GM21619 (cell line): ENCODE results near the gene MSRB1.
"Not testable (repeated sequence)": the region's sequence is repeated elsewhere in the genome, so short reads cannot be mapped to it uniquely, and the experiment has no call there.

Source experiments
- ATAC-seq: cut with Tn5 transposase; IDR thresholded peaks from one replicate; pipeline ENCODE4 v1.9.1; 2021; ENCODE audit not compliant: unreplicated experiment

Gene MSRB1

GRCh38 chr16:1962161-1963153 lies 19.5 kb upstream of the MSRB1 start:
- ATAC-seq = not testable (repeated sequence)

GRCh38 chr16:1961651-1962067 lies 18.7 kb upstream of the MSRB1 start:
- ATAC-seq = no peak

GRCh38 chr16:1960665-1961630 lies 17.9 kb upstream of the MSRB1 start:
- ATAC-seq = no peak

GRCh38 chr16:1959269-1960039 lies 16.5 kb upstream of the MSRB1 start, which contains the start of gene NDUFB10:
TSS of gene NDUFB10 (plus strand) at chr16:1959538. CDS start at chr16:1959625, 87 bp downstream.
- ATAC-seq = peak; percentile 79

GRCh38 chr16:1958715-1959268 lies 15.8 kb upstream of the MSRB1 start:
- ATAC-seq = no peak

- not testable (repeated sequence) for ATAC-seq
These were observed 15.1 kb upstream of the MSRB1 start for GRCh38 chr16:1958143-1958491.

- not testable (repeated sequence) for ATAC-seq
These were observed 14.6 kb upstream of the MSRB1 start for GRCh38 chr16:1957434-1958142.

- no peak for ATAC-seq
These were observed 10.7 kb upstream of the MSRB1 start for GRCh38 chr16:1953734-1954133.

- ATAC-seq = no peak
These were observed 7.6 kb upstream of the MSRB1 start for GRCh38 chr16:1950559-1950958.

GRCh38 chr16:1950047-1950446 lies 7.0 kb upstream of the MSRB1 start:
- ATAC-seq = no peak

- ATAC-seq = no peak
These were observed 6.5 kb upstream of the MSRB1 start for GRCh38 chr16:1949507-1949906.

GRCh38 chr16:1947369-1947670 lies 4.3 kb upstream of the MSRB1 start:
- no peak for ATAC-seq

GRCh38 chr16:1946495-1947368 lies 3.7 kb upstream of the MSRB1 start:
- ATAC-seq = no peak

- ATAC-seq = no peak
These were observed 2.8 kb upstream of the MSRB1 start for GRCh38 chr16:1945559-1946391.

- ATAC-seq = no peak
These were observed 1.7 kb upstream of the MSRB1 start for GRCh38 chr16:1944612-1945199.

- no peak for ATAC-seq
These were observed 771 bp downstream of the MSRB1 start for GRCh38 chr16:1942047-1942809.
